CD14-positive monocyte (primary cell): ENCODE results near the gene ATG13. TPM values are rescaled to one million over a fixed set of nuclear protein-coding genes. Genes with fewer than 3 reads are reported as not detected.

Source experiments
- DNase-seq, 3 donors: peaks; one replicate each; pipeline ENCODE4 v3.0.0-alpha.2; 2011 to 2022
- H2AFZ ChIP-seq: 2 replicates; pipeline ENCODE4 v1.6.0; 2012; ENCODE audit warnings: mild to moderate bottlenecking, low read depth, low read length, inconsistent platforms; ENCODE audit not compliant: insufficient read depth, poor library complexity, severe bottlenecking
- H3K27ac ChIP-seq, 2 donors: 1 replicate in 1 of 2; 2 replicates in 1 of 2; pipeline ENCODE4 v1.5.1; 2012 to 2013; ENCODE audit warnings: low read length in 2 of 2, control low read depth in 1 of 2, inconsistent platforms in 1 of 2, low read depth in 1 of 2, mild to moderate bottlenecking in 1 of 2
- H3K27me3 ChIP-seq, 2 donors: one replicate each; pipeline versions ENCODE4 v1.6.0 to v1.6.1; 2011 to 2013; ENCODE audit warnings: low read length in 2 of 2; ENCODE audit not compliant: control insufficient read depth in 2 of 2, insufficient read depth in 2 of 2
- H3K36me3 ChIP-seq, 2 donors: replicated peaks in 1 of 2; 1 replicate in 1 of 2; 2 replicates in 1 of 2; pipeline versions ENCODE4 v1.5.1 to v1.6.1; 2012 to 2013; ENCODE audit warnings: low read length in 2 of 2, control low read depth in 1 of 2, inconsistent platforms in 1 of 2, mild to moderate bottlenecking in 1 of 2; ENCODE audit not compliant: insufficient read depth in 2 of 2, control insufficient read depth in 1 of 2
- H3K4me1 ChIP-seq, 2 donors: 1 replicate in 1 of 2; 2 replicates in 1 of 2; pipeline versions ENCODE4 v1.5.1 to v1.6.1; 2012 to 2013; ENCODE audit warnings: low read length in 2 of 2, control low read depth in 1 of 2, inconsistent platforms in 1 of 2, mild to moderate bottlenecking in 1 of 2, moderate library complexity in 1 of 2; ENCODE audit not compliant: insufficient read depth in 2 of 2, control insufficient read depth in 1 of 2
- H3K4me2 ChIP-seq: replicated peaks from 2 replicates; pipeline ENCODE3; 2012; ENCODE audit warnings: low read length, moderate library complexity, mild to moderate bottlenecking; ENCODE audit not compliant: poor library complexity, severe bottlenecking; ENCODE audit errors: extremely low read depth
- H3K4me3 ChIP-seq, 3 experiments: fragments of 200-600 bp in 1 of 3; sonication (generic) in 1 of 3; replicated peaks in 1 of 3; 1 replicate in 2 of 3; 2 replicates in 1 of 3; pipeline ENCODE4 v1.5.1; 2011 to 2013; ENCODE audit warnings: low read length in 3 of 3, mild to moderate bottlenecking in 3 of 3, control low read depth in 2 of 3, low read depth in 2 of 3, inconsistent platforms in 1 of 3, moderate library complexity in 1 of 3
- H3K79me2 ChIP-seq: 2 replicates; pipeline ENCODE4 v1.6.0; 2012; ENCODE audit warnings: mild to moderate bottlenecking, control low read depth, inconsistent platforms, low read length, moderate library complexity; ENCODE audit not compliant: insufficient read depth
- H3K9ac ChIP-seq: 2 replicates; pipeline ENCODE4 v1.6.0; 2017; ENCODE audit warnings: low read length, mild to moderate bottlenecking; ENCODE audit not compliant: insufficient read depth, poor library complexity, severe bottlenecking
- H3K9me3 ChIP-seq, 2 donors: replicated peaks in 1 of 2; 1 replicate in 1 of 2; 2 replicates in 1 of 2; pipeline versions ENCODE4 v1.5.1 to v1.6.1; 2012 to 2013; ENCODE audit warnings: low read length in 2 of 2, control low read depth in 1 of 2; ENCODE audit not compliant: control insufficient read depth in 1 of 2, insufficient read depth in 1 of 2
- H4K20me1 ChIP-seq: 2 replicates; pipeline ENCODE4 v1.6.0; 2012; ENCODE audit warnings: mild to moderate bottlenecking, low read length, control low read depth, moderate library complexity; ENCODE audit not compliant: insufficient read depth
- H3K27ac Mint-ChIP-seq, 7 donors: one replicate each; pipeline ENCODE4 v1.8.0; 2020; ENCODE audit warnings: mild to moderate bottlenecking in 7 of 7, mixed read lengths in 7 of 7, moderate library complexity in 6 of 7, inconsistent platforms in 2 of 7
- H3K27me3 Mint-ChIP-seq, 3 donors: one replicate each; pipeline ENCODE4 v1.8.0; 2021 to 2022; ENCODE audit warnings: low read depth in 3 of 3, mild to moderate bottlenecking in 3 of 3, mixed read lengths in 3 of 3, moderate library complexity in 3 of 3, inconsistent platforms in 1 of 3
- H3K36me3 Mint-ChIP-seq, 2 donors: one replicate each; pipeline ENCODE4 v1.8.0; 2020; ENCODE audit warnings: mixed read lengths in 2 of 2, inconsistent platforms in 1 of 2, mild to moderate bottlenecking in 1 of 2
- H3K4me1 Mint-ChIP-seq: one replicate; pipeline ENCODE4 v1.8.0; 2020; ENCODE audit warnings: mild to moderate bottlenecking, mixed read lengths
- H3K4me3 Mint-ChIP-seq, 2 donors: one replicate each; pipeline ENCODE4 v1.8.0; 2020; ENCODE audit warnings: mild to moderate bottlenecking in 2 of 2, mixed read lengths in 2 of 2, moderate library complexity in 1 of 2
- H3K9me3 Mint-ChIP-seq, 7 donors: one replicate each; pipeline ENCODE4 v1.8.0; 2020 to 2022; ENCODE audit warnings: mixed read lengths in 7 of 7, mild to moderate bottlenecking in 6 of 7, moderate library complexity in 6 of 7, inconsistent platforms in 2 of 7
- WGBS: methylation state at CpG from one replicate; pipeline ENCODE4 v1.1.5; 2013; ENCODE audit warnings: missing lambda C conversion rate; ENCODE audit not compliant: insufficient coverage; 5-methylcytosine and 5-hydroxymethylcytosine counted together
- intact Hi-C, 2 donors: fragments of 100-400 bp; cut with micrococcal nuclease; formaldehyde crosslinking; loops; one replicate each; pipeline versions ENCODE4 v1.15.0 to v1.15.1; 2023
- polyA plus RNA-seq, 3 donors: library from polyadenylated mRNA; depleted of rRNA in 1 of 3; unstranded in 2 of 3; stranded (reverse) in 1 of 3; fragments of 300-500 nt in 2 of 3; fragments of >200 nt in 1 of 3; fragmentation: Illumina TruSeq in 2 of 3; gene quantifications; 1 replicate in 2 of 3; 2 replicates in 1 of 3; pipeline ENCODE4 v1.2.3, GENCODE V29; 2012 to 2021
- TF ChIP-seq, protein P1 (sequence below): fragments of 200-600 bp; IDR thresholded peaks from one replicate; pipeline ENCODE4 v1.8.0; 2022; ENCODE audit warnings: antibody characterized with exemption, mild to moderate bottlenecking

ATG13 gene
- polyA plus RNA-seq, 3 donors = 33.7 to 55.5 (median 51.2) TPM

DNA sequence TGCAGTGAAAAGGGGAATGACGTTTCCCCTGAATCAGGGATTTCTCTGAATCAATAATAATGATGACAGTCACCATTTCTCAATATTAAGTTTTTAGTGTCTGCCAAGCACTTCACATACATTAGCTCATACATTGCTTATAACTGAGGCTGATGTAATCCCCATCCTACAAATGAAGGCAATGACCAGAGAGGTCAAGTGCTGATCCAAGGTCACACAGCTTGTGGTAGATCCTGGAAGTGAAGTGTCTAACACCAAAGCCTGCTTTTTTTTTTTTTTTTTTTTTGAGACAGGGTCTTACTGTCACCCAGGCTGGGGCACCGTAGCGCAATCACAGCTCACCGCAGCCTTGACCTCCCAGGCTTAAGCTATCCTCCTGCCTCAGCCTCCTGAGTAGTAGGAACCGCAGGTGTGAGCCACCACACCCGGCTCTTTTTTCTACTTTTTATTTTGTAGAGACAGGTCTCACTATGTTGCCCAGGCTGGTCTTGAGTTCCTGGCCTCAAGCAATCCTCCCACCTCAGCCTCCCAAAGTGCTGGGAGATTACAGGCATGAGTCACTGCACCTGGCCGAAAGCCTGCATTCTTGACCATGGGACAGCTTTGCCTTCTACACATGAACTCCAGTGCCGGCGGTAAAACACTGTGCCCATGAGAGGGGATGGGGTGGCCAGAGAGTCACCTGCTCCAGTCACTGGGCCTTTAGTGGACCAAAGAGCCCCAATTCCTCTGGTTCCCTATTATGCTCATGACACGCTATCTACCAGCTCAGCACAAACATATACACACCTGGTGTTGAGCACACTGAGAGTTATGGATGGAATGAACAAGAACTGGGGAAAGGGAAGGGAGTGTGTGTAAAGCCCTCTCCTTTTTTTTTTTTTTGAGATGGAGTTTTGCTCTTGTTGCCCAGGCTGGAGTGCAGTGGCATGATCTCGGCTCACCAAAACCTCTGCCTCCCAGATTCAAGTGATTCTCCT is 65.7 kb downstream of the ATG13 start:
- H3K9me3 Mint-ChIP-seq = peaks cover 0 to 1% (median 0%) of the 10 kb centered on the region in 7 donors
- DNase-seq = no peak
- H3K4me2 ChIP-seq = no peak overlapping the region

DNA sequence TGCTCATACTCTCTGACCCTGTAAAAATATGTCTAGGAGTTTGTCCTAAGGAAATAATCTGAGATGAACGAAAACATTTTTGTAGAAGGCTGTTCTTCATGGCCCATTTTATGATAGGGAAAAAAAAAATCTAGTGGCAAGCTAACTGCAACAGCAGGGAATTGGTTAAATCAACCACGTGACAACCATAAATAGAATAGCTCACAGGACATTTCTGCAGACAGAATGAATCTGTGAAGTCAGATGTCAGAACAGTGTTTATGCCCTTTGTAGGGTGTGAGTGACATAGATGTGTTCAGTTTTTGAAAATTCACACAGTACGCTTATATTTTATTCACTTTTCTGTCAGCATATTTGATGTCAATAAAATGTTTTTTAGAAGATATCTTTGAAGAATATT is 67.0 kb downstream of the ATG13 start:
- no peak overlapping the region for H2AFZ ChIP-seq
- Mint-ChIP-seq H3K27ac (peak overlapping the region in 5 of 7 donors; percentile 51 to 77 (median 59)), H3K36me3 (peaks cover 60 to 92% of the 10 kb centered on the region in 2 donors), H3K9me3 (peaks cover 0 to 1% (median 0%) of the 10 kb centered on the region in 7 donors), H3K27me3 (peaks cover 0 to 2% (median 0%) of the 10 kb centered on the region in 3 donors), H3K4me3 (no peak overlapping the region), H3K4me1 (peaks cover 19% of the 10 kb centered on the region)
- no peak overlapping the region for H3K9ac ChIP-seq
- no peaks in the 10 kb centered on the region for H3K27me3 ChIP-seq
- intact Hi-C loops = no loop called here
- no peaks in the 10 kb centered on the region for H3K9me3 ChIP-seq
- H3K4me2 ChIP-seq = no peak overlapping the region
- H4K20me1 ChIP-seq = peaks cover 7% of the 10 kb centered on the region
- H3K4me1 ChIP-seq = peaks cover 10 to 13% of the 10 kb centered on the region in 2 donors
- TF ChIP-seq, protein P1, sequence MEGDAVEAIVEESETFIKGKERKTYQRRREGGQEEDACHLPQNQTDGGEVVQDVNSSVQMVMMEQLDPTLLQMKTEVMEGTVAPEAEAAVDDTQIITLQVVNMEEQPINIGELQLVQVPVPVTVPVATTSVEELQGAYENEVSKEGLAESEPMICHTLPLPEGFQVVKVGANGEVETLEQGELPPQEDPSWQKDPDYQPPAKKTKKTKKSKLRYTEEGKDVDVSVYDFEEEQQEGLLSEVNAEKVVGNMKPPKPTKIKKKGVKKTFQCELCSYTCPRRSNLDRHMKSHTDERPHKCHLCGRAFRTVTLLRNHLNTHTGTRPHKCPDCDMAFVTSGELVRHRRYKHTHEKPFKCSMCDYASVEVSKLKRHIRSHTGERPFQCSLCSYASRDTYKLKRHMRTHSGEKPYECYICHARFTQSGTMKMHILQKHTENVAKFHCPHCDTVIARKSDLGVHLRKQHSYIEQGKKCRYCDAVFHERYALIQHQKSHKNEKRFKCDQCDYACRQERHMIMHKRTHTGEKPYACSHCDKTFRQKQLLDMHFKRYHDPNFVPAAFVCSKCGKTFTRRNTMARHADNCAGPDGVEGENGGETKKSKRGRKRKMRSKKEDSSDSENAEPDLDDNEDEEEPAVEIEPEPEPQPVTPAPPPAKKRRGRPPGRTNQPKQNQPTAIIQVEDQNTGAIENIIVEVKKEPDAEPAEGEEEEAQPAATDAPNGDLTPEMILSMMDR = no peak
- peaks cover 51% of the 10 kb centered on the region for H3K79me2 ChIP-seq
- peak overlapping the region in 1 of 2 donors; percentile 65 for H3K27ac ChIP-seq
- 100% methylated on average over 1 of the region's 3 CpGs for WGBS
- H3K4me3 ChIP-seq = no peak overlapping the region
- peaks cover 71 to 88% of the 10 kb centered on the region in 2 donors for H3K36me3 ChIP-seq
- DNase-seq = no peak

More for the DNA sequence above, 65.7 kb downstream of the ATG13 start:
- TF ChIP-seq, protein P1 = no peak
- no peak overlapping the region for H3K4me3 ChIP-seq
- Mint-ChIP-seq H3K36me3 (peaks cover 68 to 93% of the 10 kb centered on the region in 2 donors), H3K4me3 (no peak overlapping the region), H3K4me1 (peaks cover 27% of the 10 kb centered on the region), H3K27me3 (peaks cover 0 to 2% (median 0%) of the 10 kb centered on the region in 3 donors), H3K27ac (peak overlapping the region in 3 of 7 donors; percentile 7 to 46 (median 25))
- peaks cover 19 to 24% of the 10 kb centered on the region in 2 donors for H3K4me1 ChIP-seq
- WGBS = 98% methylated on average over 6 of the region's 11 CpGs
- peaks cover 47% of the 10 kb centered on the region for H3K79me2 ChIP-seq
- H3K36me3 ChIP-seq = peaks cover 74 to 89% of the 10 kb centered on the region in 2 donors
- H3K27ac ChIP-seq = peak overlapping the region in 1 of 2 donors; percentile 53
- H3K27me3 ChIP-seq = no peaks in the 10 kb centered on the region
- intact Hi-C loops = no loop called here
- no peak overlapping the region for H3K9ac ChIP-seq
- no peaks in the 10 kb centered on the region for H3K9me3 ChIP-seq
- peaks cover 4% of the 10 kb centered on the region for H4K20me1 ChIP-seq
- H2AFZ ChIP-seq = no peak overlapping the region
